Sigmoid colon (tissue), 7 donors: ENCODE measurements around the gene PXN. TPM values are rescaled to one million over a fixed set of nuclear protein-coding genes. Genes with fewer than 3 reads are reported as not detected.

Experiments used
- DNase-seq: peaks from one replicate; pipeline ENCODE4 v3.0.0-alpha.2; 2019
- H3K27ac ChIP-seq, 4 donors: fragments of 200-600 bp; sonication (generic); one replicate each; pipeline ENCODE4 v1.5.1; 2016 to 2019; ENCODE audit warnings: mild to moderate bottlenecking in 1 of 4
- H3K27me3 ChIP-seq, 3 donors: fragments of 200-600 bp; sonication (generic); one replicate each; pipeline ENCODE4 v1.5.1; 2019; ENCODE audit warnings: mild to moderate bottlenecking in 1 of 3
- H3K36me3 ChIP-seq, 4 donors: fragments of 200-600 bp; sonication (generic); one replicate each; pipeline ENCODE4 v1.5.1; 2016 to 2019
- H3K4me1 ChIP-seq, 4 donors: fragments of 200-600 bp; sonication (generic); one replicate each; pipeline ENCODE4 v1.5.1; 2017 to 2019
- H3K4me3 ChIP-seq, 4 donors: fragments of 200-600 bp; sonication (generic); one replicate each; pipeline ENCODE4 v1.5.1; 2017 to 2019; ENCODE audit warnings: mild to moderate bottlenecking in 2 of 4, moderate library complexity in 1 of 4
- H3K9me3 ChIP-seq, 4 donors: fragments of 200-600 bp in 3 of 4; sonication (generic) in 3 of 4; one replicate each; pipeline versions ENCODE4 v1.5.1 to v1.6.1; 2013 to 2019
- EP300 ChIP-seq, 4 donors: sonication (generic); formaldehyde crosslinking; IDR thresholded peaks; one replicate each; pipeline ENCODE4 v1.6.1; 2017; ENCODE audit warnings: antibody characterized with exemption in 4 of 4
- POLR2A ChIP-seq, 2 donors: fragments of 450-650 bp; IDR thresholded peaks; one replicate each; pipeline ENCODE4 v1.6.1; 2016; ENCODE audit warnings: antibody characterized with exemption in 2 of 2, mild to moderate bottlenecking in 2 of 2, moderate library complexity in 2 of 2
- POLR2AphosphoS5 ChIP-seq, 4 donors: sonication (generic); formaldehyde crosslinking; IDR thresholded peaks; one replicate each; pipeline ENCODE4 v1.6.1; 2017; ENCODE audit warnings: antibody characterized with exemption in 4 of 4
- WGBS, 2 donors: extraction: QIAGEN DNeasy Blood & Tissue Kit; methylation state at CpG; one replicate each; pipeline ENCODE4 v1.1.7; 2013; 5-methylcytosine and 5-hydroxymethylcytosine counted together
- intact Hi-C: fragments of 100-400 bp; cut with DNase I; formaldehyde crosslinking; loops from one replicate; pipeline ENCODE4 v1.15.1; 2023
- polyA plus RNA-seq, 3 donors: library from polyadenylated mRNA; stranded (reverse); fragments of 200-250 nt; gene quantifications; one replicate each; pipeline ENCODE4 v1.2.3, GENCODE V29; 2013
- total RNA-seq, 4 donors: library from RNA; depleted of rRNA; stranded (reverse); fragments of >200 nt; gene quantifications; one replicate each; pipeline ENCODE4 v1.1.0, GENCODE V29; 2016
- TF ChIP-seq, protein P1 (sequence below), 4 experiments: fragments of 450-650 bp in 3 of 4; fragments of 200-600 bp in 1 of 4; IDR thresholded peaks; one replicate each; pipeline ENCODE4 v1.5.1; 2016 to 2019; ENCODE audit warnings: antibody characterized with exemption in 4 of 4, mild to moderate bottlenecking in 3 of 4, moderate library complexity in 2 of 4
- donor health status: healthy with polysubstance abuse.
- donor health status: Bipolar disorder and iron deficiency.
- donor health status: healthy.

PXN gene
- total and polyA plus RNA-seq, 7 donors: 41.0 to 127 (median 79.3) TPM

DNA sequence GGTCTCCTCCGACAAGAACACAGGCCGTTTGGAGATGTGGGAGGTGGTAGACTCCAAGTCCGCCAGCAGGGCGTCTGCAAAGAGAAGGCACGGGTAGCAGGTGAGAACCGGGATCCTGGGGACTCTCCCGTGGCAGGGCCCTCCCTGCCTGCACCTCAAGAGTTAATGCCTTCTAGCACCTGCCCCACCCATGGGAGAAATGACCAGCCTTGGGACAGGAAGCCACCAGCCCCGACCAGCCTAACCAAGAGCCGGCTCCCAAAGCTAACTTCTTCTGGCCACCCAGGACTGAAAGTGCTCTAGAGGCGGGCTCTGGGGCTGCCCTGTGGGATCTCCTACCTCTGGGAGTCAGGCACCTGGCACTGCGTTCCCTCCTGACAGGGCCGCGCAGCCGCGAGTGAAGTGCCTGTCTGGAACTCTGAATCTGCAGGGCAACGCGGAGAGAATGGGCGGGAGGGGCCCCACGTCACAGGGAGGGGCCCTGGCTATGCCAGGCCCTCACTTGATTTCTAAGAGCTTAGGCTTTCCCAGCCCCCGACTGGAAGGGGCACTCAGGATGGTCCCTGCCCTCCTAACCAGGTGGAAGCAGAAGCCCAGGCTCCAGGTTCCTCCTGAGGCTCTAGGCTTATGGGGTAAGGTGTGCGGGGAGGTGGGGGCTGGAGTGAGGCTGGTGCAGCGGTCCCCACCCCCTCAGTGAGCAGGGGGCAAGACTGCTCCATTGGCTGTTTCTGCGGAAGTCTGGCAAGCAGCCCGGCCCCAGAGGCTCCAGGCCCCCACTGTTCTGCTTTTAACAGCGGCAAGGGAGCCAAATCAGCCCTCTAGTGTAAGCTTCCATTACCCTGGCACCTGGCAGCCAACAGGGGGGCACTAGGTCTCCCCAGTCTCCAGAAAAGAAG lies 41.0 kb downstream of the PXN start:
- H3K27ac ChIP-seq: peak overlapping the region; percentile 59 to 76 (median 72)
- intact Hi-C loops: no loop called here
- H3K4me3 ChIP-seq: peak overlapping the region in 3 of 4 donors; percentile 5 to 13 (median 10)
- peaks cover 40 to 55% (median 42%) of the 10 kb centered on the region in 4 donors for H3K36me3 ChIP-seq
- peaks cover 0 to 56% (median 47%) of the 10 kb centered on the region in 4 donors for H3K4me1 ChIP-seq
- H3K27me3 ChIP-seq: no peaks in the 10 kb centered on the region
- no peaks in the 10 kb centered on the region for H3K9me3 ChIP-seq
- peak; percentile 81 for DNase-seq
- 15 to 41% methylated on average over 25 of the region's 25 CpGs for WGBS, 2 donors
- TF ChIP-seq POLR2A (IDR thresholded peaks at IDR 0.05): peak in 1 of 2 donors; percentile 58
- TF ChIP-seq POLR2AphosphoS5 (IDR thresholded peaks at IDR 0.05): peak in 2 of 4 donors; percentile 15 to 25
- TF ChIP-seq, protein P1, sequence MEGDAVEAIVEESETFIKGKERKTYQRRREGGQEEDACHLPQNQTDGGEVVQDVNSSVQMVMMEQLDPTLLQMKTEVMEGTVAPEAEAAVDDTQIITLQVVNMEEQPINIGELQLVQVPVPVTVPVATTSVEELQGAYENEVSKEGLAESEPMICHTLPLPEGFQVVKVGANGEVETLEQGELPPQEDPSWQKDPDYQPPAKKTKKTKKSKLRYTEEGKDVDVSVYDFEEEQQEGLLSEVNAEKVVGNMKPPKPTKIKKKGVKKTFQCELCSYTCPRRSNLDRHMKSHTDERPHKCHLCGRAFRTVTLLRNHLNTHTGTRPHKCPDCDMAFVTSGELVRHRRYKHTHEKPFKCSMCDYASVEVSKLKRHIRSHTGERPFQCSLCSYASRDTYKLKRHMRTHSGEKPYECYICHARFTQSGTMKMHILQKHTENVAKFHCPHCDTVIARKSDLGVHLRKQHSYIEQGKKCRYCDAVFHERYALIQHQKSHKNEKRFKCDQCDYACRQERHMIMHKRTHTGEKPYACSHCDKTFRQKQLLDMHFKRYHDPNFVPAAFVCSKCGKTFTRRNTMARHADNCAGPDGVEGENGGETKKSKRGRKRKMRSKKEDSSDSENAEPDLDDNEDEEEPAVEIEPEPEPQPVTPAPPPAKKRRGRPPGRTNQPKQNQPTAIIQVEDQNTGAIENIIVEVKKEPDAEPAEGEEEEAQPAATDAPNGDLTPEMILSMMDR (IDR thresholded peaks at IDR 0.05): no peak

DNA sequence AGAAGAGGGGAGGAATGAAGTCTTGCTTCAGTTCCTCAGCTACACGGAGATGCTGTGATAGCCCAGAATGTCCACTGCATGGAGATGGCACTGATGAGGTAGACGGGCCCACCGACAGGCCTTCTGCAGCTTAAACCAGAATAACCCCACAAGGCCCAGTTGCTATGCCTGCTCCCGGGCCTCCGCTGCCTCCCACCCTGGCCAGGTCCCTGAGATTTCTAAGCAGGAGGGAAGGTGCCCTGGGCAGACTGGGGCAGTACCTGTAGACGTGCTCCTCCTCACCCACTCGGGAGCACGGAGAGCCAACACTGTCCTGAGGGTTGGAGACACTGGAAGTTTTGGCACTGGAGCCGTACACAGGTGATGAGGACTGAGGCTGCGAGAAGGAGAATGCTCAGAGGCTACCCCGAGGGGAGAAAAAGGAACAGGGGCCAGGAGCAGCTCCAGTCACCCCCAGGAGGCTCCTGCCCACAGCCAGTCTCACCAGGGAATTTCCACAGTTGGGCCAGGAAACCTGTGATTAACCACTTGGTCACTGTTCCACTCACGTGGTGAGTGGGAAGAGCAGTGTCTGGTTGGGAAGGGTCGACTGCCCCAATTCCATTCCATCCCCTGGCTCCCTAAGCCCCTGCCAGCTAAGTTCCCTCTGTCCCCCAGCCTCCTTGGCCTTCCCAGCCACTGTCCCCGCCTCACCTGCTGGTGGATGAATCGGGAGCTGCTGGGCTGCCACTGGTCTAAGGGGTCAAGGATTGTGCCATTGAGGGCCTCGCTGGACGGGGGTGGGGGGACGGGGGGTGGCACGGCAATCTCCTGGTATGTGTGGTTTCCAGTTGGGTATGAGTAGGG lies 41.8 kb downstream of the PXN start:
- TF ChIP-seq EP300 (IDR thresholded peaks at IDR 0.05): no peak
- TF ChIP-seq, protein P1 (IDR thresholded peaks at IDR 0.05): no peak
- TF ChIP-seq POLR2AphosphoS5 (IDR thresholded peaks at IDR 0.05): no peak
- no peak for TF ChIP-seq POLR2A (IDR thresholded peaks at IDR 0.05)
- Histone ChIP-seq H3K4me1 (peaks cover 0 to 47% (median 39%) of the 10 kb centered on the region in 4 donors), H3K27ac (peak overlapping the region; percentile 59 to 76 (median 72))

DNA sequence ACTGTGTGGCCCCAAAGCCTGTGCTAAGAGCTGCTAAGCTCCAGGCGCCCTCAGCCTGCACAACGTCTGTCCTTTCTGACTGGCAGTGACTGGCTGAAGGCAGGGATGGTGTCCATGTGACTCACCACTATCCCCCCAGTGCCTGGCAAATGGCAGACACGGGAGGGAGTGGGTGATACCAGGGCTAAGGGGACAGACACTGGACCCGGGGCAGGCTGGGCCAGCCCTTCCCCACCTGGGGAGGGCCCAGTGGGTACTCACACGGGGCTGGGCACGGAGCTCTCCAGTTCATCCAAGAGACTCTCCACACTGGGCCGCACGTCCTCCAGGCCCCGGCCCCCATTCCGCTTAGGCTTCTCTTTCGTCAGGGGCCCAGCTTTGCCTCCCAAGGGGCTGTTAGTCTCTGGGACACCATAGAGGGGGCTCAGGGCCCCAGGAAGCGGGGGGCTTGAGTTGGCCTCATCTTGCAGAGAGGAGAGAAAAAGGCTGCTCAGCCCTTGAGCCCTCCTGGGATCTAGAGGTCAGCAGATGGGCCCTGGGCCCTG lies 43.2 kb downstream of the PXN start:
- intact Hi-C loops: no loop called here
- Histone ChIP-seq H3K4me3 (no peak overlapping the region), H3K27ac (no peak overlapping the region), H3K4me1 (peaks cover 0 to 34% (median 27%) of the 10 kb centered on the region in 4 donors), H3K27me3 (no peaks in the 10 kb centered on the region), H3K36me3 (peaks cover 49 to 72% (median 56%) of the 10 kb centered on the region in 4 donors), H3K9me3 (no peaks in the 10 kb centered on the region)
- 89 to 94% methylated on average over 12 of the region's 12 CpGs for whole genome bisulfite sequencing, 2 donors
- no peak for DNase-seq
- TF ChIP-seq POLR2A (IDR thresholded peaks at IDR 0.05) (no peak), EP300 (IDR thresholded peaks at IDR 0.05) (no peak), POLR2AphosphoS5 (IDR thresholded peaks at IDR 0.05) (no peak)
- TF ChIP-seq, protein P1 (IDR thresholded peaks at IDR 0.05): no peak

More for the DNA sequence above, 41.8 kb downstream of the PXN start:
- Histone ChIP-seq H3K27me3 (no peaks in the 10 kb centered on the region), H3K4me3 (no peak overlapping the region), H3K9me3 (no peaks in the 10 kb centered on the region), H3K36me3 (peaks cover 48 to 64% (median 51%) of the 10 kb centered on the region in 4 donors)
- intact Hi-C loops: no loop called here
- peak; percentile 59 for DNase-seq
- WGBS, 2 donors: 57 to 86% methylated on average over 19 of the region's 19 CpGs

DNA sequence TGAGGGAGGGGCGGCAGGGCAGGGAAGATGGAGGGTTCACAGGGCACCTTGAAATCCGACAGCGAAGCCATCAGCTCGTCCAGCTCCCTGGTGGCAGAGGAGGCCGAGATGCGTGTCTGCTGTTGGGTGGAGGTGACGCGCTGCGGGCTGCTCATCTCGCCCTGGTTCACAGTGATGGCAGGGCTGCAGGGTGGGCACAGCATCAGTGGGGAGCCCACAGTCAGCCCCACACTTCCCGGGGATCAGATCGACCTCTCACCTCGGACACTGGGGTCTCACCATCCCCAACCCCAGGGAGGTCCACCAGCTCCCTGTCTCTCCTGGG lies 44.0 kb downstream of the PXN start:
- WGBS, 2 donors: 93 to 94% methylated on average over 13 of the region's 13 CpGs
- Histone ChIP-seq H3K9me3 (no peaks in the 10 kb centered on the region), H3K4me3 (no peak overlapping the region), H3K27me3 (no peaks in the 10 kb centered on the region), H3K27ac (no peak overlapping the region), H3K4me1 (peaks cover 0 to 29% (median 27%) of the 10 kb centered on the region in 4 donors), H3K36me3 (peaks cover 49 to 75% (median 64%) of the 10 kb centered on the region in 4 donors)
- intact Hi-C loops: no loop called here
- TF ChIP-seq POLR2AphosphoS5 (IDR thresholded peaks at IDR 0.05): no peak
- TF ChIP-seq, protein P1 (IDR thresholded peaks at IDR 0.05): no peak
- DNase-seq: no peak
